ENCODE measurements around the gene NEK10.

NEK10 gene

DNA sequence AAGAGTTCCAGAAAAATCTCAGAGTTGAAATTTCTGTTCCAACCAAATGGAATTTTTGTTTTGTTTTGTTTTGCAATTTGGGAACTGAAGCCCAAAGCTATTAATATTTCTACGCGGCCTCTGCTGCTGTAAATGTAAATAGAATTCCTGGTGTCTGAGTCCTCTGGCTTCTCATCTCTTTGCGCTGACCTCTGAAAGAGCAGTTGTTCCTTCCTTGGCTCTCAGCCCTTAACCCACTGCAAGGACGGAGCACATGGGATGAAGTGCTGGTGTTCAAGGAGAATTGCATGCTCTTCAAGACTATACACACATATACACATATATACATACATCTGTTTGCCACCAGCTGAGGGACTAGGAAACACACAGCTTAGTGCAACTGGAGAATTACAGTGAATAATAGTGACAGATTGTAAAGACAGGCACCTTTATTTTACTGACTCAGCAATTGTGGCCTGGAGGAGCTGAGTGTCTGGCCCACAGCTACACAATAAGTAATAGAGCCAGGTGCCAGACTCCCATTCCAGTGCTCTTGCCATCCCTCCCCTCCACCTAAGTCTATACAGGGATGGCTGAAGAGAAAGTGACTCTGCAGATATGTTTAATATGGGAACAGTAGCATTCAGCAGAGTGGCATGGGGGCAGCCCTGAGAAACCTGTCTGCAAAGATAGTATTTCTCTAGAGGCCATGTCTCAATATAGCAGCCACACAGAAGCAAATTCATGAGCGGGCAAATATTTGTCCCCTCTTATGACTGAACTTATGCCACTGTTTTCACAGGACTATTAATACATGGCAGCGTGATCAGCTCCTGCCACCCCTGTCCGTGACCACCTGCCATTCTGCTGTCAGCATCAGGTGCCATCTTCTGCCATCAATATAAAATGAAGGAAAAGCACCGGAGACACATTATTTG is 42.3 kb downstream of the NEK10 start:
- H3K4me1 ChIP-seq (ENCODE audit: insufficient read depth, poor library complexity, severe bottlenecking), result peaks cover 16% of the 10 kb centered on the region
- no peaks in the 10 kb centered on the region for H3K9me3 ChIP-seq (ENCODE audit: severe bottlenecking)
- H3K27ac ChIP-seq (ENCODE audit: poor library complexity, severe bottlenecking), result peak overlapping the region; percentile 51
- no peaks in the 10 kb centered on the region for H3K27me3 ChIP-seq (ENCODE audit: insufficient read depth, poor library complexity, severe bottlenecking)
- DNase-seq (ENCODE audit: low spot score) (no peak), ATAC-seq (ENCODE audit: low read depth) (peak; percentile 92)
- TF ChIP-seq, protein P1, sequence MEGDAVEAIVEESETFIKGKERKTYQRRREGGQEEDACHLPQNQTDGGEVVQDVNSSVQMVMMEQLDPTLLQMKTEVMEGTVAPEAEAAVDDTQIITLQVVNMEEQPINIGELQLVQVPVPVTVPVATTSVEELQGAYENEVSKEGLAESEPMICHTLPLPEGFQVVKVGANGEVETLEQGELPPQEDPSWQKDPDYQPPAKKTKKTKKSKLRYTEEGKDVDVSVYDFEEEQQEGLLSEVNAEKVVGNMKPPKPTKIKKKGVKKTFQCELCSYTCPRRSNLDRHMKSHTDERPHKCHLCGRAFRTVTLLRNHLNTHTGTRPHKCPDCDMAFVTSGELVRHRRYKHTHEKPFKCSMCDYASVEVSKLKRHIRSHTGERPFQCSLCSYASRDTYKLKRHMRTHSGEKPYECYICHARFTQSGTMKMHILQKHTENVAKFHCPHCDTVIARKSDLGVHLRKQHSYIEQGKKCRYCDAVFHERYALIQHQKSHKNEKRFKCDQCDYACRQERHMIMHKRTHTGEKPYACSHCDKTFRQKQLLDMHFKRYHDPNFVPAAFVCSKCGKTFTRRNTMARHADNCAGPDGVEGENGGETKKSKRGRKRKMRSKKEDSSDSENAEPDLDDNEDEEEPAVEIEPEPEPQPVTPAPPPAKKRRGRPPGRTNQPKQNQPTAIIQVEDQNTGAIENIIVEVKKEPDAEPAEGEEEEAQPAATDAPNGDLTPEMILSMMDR (IDR thresholded peaks at IDR 0.05; ENCODE audit: poor library complexity, severe bottlenecking), result no peak
- H3K4me3 ChIP-seq (ENCODE audit: severe bottlenecking), result no peak overlapping the region
- no peaks in the 10 kb centered on the region; the same call in 1 of the 2 replicates for H3K36me3 ChIP-seq (ENCODE audit: low read depth)

DNA sequence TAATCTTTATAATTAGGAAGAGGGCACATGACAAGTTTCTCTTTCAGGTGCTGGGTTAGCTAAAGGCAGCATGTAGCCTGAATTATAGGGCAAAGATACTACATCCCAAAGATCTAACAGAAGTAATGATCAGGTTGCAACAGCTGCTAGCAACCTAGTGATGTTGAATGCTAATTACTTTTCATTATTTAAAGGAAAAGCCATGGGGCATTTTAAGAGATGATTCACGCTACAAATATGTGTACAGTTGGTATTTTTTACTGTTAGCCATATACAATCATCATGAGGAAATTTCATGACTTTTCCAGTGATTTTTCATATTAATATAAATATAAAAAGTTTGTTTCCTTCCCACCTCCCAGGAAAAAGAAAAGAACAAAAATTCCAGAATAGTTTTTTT is 43.0 kb downstream of the NEK10 start:
- ATAC-seq (ENCODE audit: low read depth), result peak; percentile 55; the same call in 2 of the 3 replicates
- H3K27ac ChIP-seq (ENCODE audit: poor library complexity, severe bottlenecking), result peak overlapping the region; percentile 51
- H3K4me3 ChIP-seq (ENCODE audit: severe bottlenecking), result no peak overlapping the region

DNA sequence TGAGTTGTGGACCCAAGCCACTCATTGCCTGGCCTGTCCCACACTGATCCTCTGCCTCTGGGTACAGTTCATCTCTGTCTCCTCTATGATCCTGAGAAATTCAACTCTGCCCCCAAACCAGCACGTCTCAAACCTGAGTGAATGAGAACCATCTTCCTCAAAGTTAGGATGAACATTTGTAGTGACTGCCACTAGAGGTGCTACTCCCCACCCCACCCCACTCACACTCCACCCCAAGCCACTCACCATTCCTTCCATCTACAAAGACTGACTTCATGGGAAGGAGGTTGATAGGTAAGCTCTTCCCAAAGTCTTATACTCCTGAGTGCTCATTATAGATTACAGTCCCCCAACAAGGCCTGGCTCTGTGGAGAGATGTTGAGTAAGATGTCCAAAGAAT is 43.8 kb downstream of the NEK10 start:
- TF ChIP-seq, protein P1 (IDR thresholded peaks at IDR 0.05; ENCODE audit: poor library complexity, severe bottlenecking), result peak; percentile 12
- DNase-seq (ENCODE audit: low spot score) (no peak), ATAC-seq (ENCODE audit: low read depth) (no peak)
- Histone ChIP-seq H3K9me3 (ENCODE audit: severe bottlenecking) (no peaks in the 10 kb centered on the region), H3K4me3 (ENCODE audit: severe bottlenecking) (no peak overlapping the region), H3K27me3 (ENCODE audit: insufficient read depth, poor library complexity, severe bottlenecking) (no peaks in the 10 kb centered on the region), H3K36me3 (ENCODE audit: low read depth) (no peaks in the 10 kb centered on the region), H3K27ac (ENCODE audit: poor library complexity, severe bottlenecking) (peak overlapping the region; percentile 51), H3K4me1 (ENCODE audit: insufficient read depth, poor library complexity, severe bottlenecking) (peaks cover 16% of the 10 kb centered on the region)

More for the DNA sequence above, 43.0 kb downstream of the NEK10 start:
- Histone ChIP-seq H3K27me3 (ENCODE audit: insufficient read depth, poor library complexity, severe bottlenecking) (no peaks in the 10 kb centered on the region), H3K4me1 (ENCODE audit: insufficient read depth, poor library complexity, severe bottlenecking) (peaks cover 16% of the 10 kb centered on the region), H3K9me3 (ENCODE audit: severe bottlenecking) (no peaks in the 10 kb centered on the region), H3K36me3 (ENCODE audit: low read depth) (no peaks in the 10 kb centered on the region)
- TF ChIP-seq, protein P1 (IDR thresholded peaks at IDR 0.05; ENCODE audit: poor library complexity, severe bottlenecking), result no peak
- DNase-seq (ENCODE audit: low spot score), result no peak

DNA sequence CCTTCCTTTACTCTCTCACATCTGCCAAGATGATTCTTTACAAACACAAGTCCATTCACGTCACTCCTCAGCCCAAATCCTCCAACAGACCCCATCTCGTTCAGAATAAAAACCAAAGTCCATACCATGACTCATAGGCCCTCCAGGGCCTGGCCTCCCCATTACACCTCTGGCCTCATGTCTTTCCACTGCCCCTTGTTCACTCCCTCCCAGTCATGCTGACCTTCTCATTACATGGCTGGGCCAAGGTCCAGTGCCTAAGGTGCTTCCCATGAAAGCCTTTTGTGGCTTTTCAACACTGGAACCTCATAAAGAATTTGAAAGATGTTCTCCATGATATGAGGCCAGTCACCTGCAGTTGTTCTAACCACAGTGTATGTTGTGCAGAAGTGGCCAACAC is 44.5 kb downstream of the NEK10 start:
- ATAC-seq (ENCODE audit: low read depth) (no peak), DNase-seq (ENCODE audit: low spot score) (no peak)
- Histone ChIP-seq H3K27ac (ENCODE audit: poor library complexity, severe bottlenecking) (no peak overlapping the region), H3K9me3 (ENCODE audit: severe bottlenecking) (no peaks in the 10 kb centered on the region), H3K4me3 (ENCODE audit: severe bottlenecking) (no peak overlapping the region), H3K27me3 (ENCODE audit: insufficient read depth, poor library complexity, severe bottlenecking) (no peaks in the 10 kb centered on the region), H3K36me3 (ENCODE audit: low read depth) (no peaks in the 10 kb centered on the region), H3K4me1 (ENCODE audit: insufficient read depth, poor library complexity, severe bottlenecking) (peaks cover 16% of the 10 kb centered on the region)
- TF ChIP-seq, protein P1 (IDR thresholded peaks at IDR 0.05; ENCODE audit: poor library complexity, severe bottlenecking), result no peak

DNA sequence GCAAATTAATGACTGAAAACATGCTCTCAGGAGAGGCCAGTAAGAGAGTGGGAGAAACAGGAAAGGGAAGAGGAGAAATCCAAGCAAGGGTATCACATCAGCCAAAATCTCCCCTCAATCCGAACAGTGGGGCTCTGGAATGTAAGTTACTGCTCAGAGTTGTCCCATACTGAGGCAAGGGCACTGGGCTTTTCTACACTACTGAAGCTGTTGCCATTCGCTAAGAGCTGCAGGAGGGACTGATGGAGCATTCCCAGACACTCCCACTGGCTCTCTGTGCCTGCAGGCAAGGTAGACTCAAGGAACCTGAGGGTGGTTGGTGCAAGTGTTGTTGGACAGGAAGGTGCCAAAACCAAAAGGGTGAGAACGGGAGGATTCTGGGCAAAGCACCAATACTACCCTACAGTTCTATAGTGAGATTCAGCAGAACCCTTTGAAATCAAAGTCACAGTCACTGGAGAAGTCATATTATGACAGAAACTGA is 46.1 kb downstream of the NEK10 start:
- no peaks in the 10 kb centered on the region for H3K9me3 ChIP-seq (ENCODE audit: severe bottlenecking)
- no peaks in the 10 kb centered on the region for H3K27me3 ChIP-seq (ENCODE audit: insufficient read depth, poor library complexity, severe bottlenecking)
- peaks cover 16% of the 10 kb centered on the region for H3K4me1 ChIP-seq (ENCODE audit: insufficient read depth, poor library complexity, severe bottlenecking)
- no peak overlapping the region for H3K27ac ChIP-seq (ENCODE audit: poor library complexity, severe bottlenecking)
- ATAC-seq (ENCODE audit: low read depth) (no peak), DNase-seq (ENCODE audit: low spot score) (no peak)
- TF ChIP-seq, protein P1 (IDR thresholded peaks at IDR 0.05; ENCODE audit: poor library complexity, severe bottlenecking), result no peak
- no peak overlapping the region for H3K4me3 ChIP-seq (ENCODE audit: severe bottlenecking)
- H3K36me3 ChIP-seq (ENCODE audit: low read depth), result no peaks in the 10 kb centered on the region
